ENCODE data around the gene HPX. TPM values are rescaled to one million over a fixed set of nuclear protein-coding genes. Genes with fewer than 3 reads are reported as not detected.

HPX gene
- total and polyA plus RNA-seq, 2 of the 13 experiments (the other 11 are each of a cell fraction or from before 2014, with no cell fraction given), result 9.2 to 57.4 TPM

DNA sequence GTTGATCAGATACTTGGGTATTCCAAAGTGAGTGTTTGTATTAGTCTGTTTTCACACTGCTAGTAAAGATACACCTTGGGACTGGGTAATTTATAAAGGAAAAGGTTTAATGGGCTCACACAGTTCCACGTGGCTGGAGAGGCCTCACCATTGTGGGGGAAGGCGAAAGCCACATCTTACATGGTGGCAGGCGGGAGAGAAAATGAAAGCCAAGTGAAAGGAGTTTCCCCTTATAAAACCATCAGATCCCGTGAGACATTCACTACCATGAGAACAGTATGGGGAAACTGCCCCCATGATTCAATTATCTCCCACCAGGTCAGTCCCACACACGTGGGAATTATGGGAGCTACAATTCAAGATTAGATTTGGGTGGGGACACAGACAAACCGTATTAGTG, 47.6 kb upstream of the HPX start (continued):
- TF ChIP-seq, protein P1, sequence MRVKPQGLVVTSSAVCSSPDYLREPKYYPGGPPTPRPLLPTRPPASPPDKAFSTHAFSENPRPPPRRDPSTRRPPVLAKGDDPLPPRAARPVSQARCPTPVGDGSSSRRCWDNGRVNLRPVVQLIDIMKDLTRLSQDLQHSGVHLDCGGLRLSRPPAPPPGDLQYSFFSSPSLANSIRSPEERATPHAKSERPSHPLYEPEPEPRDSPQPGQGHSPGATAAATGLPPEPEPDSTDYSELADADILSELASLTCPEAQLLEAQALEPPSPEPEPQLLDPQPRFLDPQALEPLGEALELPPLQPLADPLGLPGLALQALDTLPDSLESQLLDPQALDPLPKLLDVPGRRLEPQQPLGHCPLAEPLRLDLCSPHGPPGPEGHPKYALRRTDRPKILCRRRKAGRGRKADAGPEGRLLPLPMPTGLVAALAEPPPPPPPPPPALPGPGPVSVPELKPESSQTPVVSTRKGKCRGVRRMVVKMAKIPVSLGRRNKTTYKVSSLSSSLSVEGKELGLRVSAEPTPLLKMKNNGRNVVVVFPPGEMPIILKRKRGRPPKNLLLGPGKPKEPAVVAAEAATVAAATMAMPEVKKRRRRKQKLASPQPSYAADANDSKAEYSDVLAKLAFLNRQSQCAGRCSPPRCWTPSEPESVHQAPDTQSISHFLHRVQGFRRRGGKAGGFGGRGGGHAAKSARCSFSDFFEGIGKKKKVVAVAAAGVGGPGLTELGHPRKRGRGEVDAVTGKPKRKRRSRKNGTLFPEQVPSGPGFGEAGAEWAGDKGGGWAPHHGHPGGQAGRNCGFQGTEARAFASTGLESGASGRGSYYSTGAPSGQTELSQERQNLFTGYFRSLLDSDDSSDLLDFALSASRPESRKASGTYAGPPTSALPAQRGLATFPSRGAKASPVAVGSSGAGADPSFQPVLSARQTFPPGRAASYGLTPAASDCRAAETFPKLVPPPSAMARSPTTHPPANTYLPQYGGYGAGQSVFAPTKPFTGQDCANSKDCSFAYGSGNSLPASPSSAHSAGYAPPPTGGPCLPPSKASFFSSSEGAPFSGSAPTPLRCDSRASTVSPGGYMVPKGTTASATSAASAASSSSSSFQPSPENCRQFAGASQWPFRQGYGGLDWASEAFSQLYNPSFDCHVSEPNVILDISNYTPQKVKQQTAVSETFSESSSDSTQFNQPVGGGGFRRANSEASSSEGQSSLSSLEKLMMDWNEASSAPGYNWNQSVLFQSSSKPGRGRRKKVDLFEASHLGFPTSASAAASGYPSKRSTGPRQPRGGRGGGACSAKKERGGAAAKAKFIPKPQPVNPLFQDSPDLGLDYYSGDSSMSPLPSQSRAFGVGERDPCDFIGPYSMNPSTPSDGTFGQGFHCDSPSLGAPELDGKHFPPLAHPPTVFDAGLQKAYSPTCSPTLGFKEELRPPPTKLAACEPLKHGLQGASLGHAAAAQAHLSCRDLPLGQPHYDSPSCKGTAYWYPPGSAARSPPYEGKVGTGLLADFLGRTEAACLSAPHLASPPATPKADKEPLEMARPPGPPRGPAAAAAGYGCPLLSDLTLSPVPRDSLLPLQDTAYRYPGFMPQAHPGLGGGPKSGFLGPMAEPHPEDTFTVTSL (CRISPR knock-in tag; IDR thresholded peaks at IDR 0.05; ENCODE audit: borderline replicate concordance), result no peak
- TF ChIP-seq LCORL (IDR thresholded peaks at IDR 0.05), result no peak
- TF ChIP-seq LCORL (CRISPR knock-in tag; IDR thresholded peaks at IDR 0.05), result no peak
- TF ChIP-seq GATAD2A (CRISPR knock-in tag; IDR thresholded peaks at IDR 0.05), result no peak
- TF ChIP-seq, protein P2, sequence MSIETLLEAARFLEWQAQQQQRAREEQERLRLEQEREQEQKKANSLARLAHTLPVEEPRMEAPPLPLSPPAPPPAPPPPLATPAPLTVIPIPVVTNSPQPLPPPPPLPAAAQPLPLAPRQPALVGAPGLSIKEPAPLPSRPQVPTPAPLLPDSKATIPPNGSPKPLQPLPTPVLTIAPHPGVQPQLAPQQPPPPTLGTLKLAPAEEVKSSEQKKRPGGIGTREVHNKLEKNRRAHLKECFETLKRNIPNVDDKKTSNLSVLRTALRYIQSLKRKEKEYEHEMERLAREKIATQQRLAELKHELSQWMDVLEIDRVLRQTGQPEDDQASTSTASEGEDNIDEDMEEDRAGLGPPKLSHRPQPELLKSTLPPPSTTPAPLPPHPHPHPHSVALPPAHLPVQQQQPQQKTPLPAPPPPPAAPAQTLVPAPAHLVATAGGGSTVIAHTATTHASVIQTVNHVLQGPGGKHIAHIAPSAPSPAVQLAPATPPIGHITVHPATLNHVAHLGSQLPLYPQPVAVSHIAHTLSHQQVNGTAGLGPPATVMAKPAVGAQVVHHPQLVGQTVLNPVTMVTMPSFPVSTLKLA (IDR thresholded peaks at IDR 0.05), result no peak

DNA sequence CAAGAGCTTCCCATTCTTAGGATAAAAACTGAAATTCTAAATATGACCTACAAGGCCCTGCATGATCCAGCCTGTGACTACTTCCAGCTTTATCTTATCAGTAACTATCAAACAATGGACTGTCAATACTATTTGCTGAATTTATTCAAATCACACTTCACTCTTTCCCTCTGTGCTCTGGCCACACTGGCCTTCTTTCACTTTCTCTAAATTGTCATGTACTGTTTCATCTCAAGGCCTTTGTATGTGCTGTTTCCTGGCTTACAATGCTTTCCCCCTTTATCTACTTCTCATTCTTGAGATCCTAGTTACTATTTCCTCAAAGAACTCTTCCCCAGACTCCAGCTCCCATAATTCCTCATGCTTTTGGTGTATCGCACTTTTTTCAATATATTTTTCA, 46.2 kb upstream of the HPX start:
- Histone ChIP-seq H3K4me2 (ENCODE audit: low read depth, low read length) (no peak overlapping the region), H3K4me1 (ENCODE audit: insufficient read depth, low read length) (peaks cover 80% of the 10 kb centered on the region), H3K4me3 (replicated peaks in 1 of 3; ENCODE audit: insufficient read depth in 1 of 3, low read depth in 2 of 3, low read length in 3 of 3) (no peak overlapping the region), H3K9ac (ENCODE audit: insufficient read depth, low read depth, low read length) (no peak overlapping the region), H3K27me3 (ENCODE audit: control insufficient read depth in 1 of 2, insufficient read depth in 2 of 2, low read length in 2 of 2) (no peaks in the 10 kb centered on the region; a peak in 1 of 5 replicates), H3K79me2 (ENCODE audit: insufficient read depth, low read length) (peaks cover 17% of the 10 kb centered on the region), H4K20me1 (ENCODE audit: insufficient read depth, low read length) (no peaks in the 10 kb centered on the region; the same call in 1 of the 2 replicates), H2AFZ (ENCODE audit: low read length) (no peak overlapping the region), H3K27ac (ENCODE audit: extremely low read length, insufficient read depth, low read length) (no peak overlapping the region), H3K9me3 (ENCODE audit: low read length) (no peaks in the 10 kb centered on the region), H3K36me3 (replicated peaks in 1 of 2; ENCODE audit: control insufficient read depth in 1 of 2, insufficient read depth in 2 of 2, low read length in 2 of 2) (peaks cover 2 to 27% of the 10 kb centered on the region in 2 experiments; a peak in 4 of 5 replicates)
- FAIRE-seq (no peak), ATAC-seq (no peak), DNase-seq (ENCODE audit: low spot score) (no peak)
- 93% methylated on average over 1 of the region's 1 CpG for WGBS (ENCODE audit: low lambda C conversion rate)
- no TSS peak for BruUV-seq (replicated peaks)
- POLR2A ChIA-PET, result interaction anchor here (1.4 kb wide), 1 partner anchor 11 kb away, joined by 5 read pairs; no protein-coding TSS in a partner anchor
- CTCF ChIA-PET (ENCODE audit: low intra/inter-chr PET ratio, low total read pairs), result no interaction called here
- in situ Hi-C loops (cut with HindIII; ENCODE audit: extremely low pct_ligation_motif_present, low pct_unique_long_range_greater_than_20kb), result loop anchor here (10.0 kb wide), 1 partner anchor 118 kb away; the partner anchor contains the start of genes ILK and RRP8
- intact Hi-C loops (cut with micrococcal nuclease; ENCODE audit: unreplicated experiment), result loop anchor here (10.0 kb wide), 1 partner anchor 252 kb away; the partner anchor contains the start of genes CNGA4 and FHIP1B
- TF ChIP-seq NAIF1 (CRISPR knock-in tag; IDR thresholded peaks at IDR 0.05; ENCODE audit: borderline replicate concordance) (no peak), SP1 (IDR thresholded peaks at IDR 0.05) (no peak), SP1 (CRISPR knock-in tag; IDR thresholded peaks at IDR 0.05) (no peak), RFX1 (IDR thresholded peaks at IDR 0.05) (no peak), TBL1XR1 (IDR thresholded peaks at IDR 0.05; ENCODE audit: borderline replicate concordance, low read length, partially characterized antibody) (no peak)
- TF ChIP-seq, protein P3, sequence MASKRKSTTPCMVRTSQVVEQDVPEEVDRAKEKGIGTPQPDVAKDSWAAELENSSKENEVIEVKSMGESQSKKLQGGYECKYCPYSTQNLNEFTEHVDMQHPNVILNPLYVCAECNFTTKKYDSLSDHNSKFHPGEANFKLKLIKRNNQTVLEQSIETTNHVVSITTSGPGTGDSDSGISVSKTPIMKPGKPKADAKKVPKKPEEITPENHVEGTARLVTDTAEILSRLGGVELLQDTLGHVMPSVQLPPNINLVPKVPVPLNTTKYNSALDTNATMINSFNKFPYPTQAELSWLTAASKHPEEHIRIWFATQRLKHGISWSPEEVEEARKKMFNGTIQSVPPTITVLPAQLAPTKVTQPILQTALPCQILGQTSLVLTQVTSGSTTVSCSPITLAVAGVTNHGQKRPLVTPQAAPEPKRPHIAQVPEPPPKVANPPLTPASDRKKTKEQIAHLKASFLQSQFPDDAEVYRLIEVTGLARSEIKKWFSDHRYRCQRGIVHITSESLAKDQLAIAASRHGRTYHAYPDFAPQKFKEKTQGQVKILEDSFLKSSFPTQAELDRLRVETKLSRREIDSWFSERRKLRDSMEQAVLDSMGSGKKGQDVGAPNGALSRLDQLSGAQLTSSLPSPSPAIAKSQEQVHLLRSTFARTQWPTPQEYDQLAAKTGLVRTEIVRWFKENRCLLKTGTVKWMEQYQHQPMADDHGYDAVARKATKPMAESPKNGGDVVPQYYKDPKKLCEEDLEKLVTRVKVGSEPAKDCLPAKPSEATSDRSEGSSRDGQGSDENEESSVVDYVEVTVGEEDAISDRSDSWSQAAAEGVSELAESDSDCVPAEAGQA (IDR thresholded peaks at IDR 0.05; ENCODE audit: low read depth), result no peak
- TF ChIP-seq, protein P3 (CRISPR knock-in tag; IDR thresholded peaks at IDR 0.05; ENCODE audit: borderline replicate concordance), result no peak

Data from HepG2 (cell line).